ENCODE results near the gene SDHA.
"Not testable (repeated sequence)": the region's sequence is repeated elsewhere in the genome, so short reads cannot be mapped to it uniquely, and the experiment has no call there.

SDHA gene

DNA sequence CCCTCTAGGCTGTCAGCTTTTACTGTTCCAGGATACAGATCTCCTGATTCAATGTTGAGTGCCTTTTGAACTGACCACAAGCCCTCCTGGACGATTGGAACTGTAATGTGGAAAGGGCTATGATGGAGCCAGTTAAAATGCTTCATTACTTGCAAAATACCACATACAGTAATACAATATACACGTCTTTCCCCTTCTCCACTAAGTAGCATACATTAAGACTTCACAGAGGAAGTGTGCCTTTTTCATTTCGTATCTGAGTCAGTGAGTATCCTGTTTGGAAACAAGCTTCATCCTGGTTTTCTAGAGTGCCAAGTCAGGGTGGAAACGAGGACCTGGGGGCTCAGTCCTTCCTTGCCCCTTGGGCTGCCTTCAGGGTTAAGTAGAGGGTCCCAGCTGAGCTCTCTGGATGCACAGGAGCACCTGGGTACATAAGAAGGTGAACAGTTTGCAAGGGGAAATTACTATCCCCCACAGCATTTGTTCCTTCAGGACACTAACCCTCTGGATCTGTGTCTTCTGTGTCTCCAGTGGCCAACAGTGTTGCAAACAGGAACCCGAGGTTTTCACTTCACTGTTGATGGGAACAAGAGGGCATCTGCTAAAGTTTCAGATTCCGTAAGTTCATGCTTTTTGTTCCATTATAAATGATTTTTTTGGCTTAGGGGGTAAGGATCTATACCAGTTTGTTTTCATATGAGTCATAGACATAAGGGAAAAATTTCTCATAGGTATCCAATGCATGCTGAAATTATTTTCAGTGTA, 5.0 kb downstream of the SDHA start:
- POLR2A ChIA-PET, result interaction anchor here (0.6 kb wide), 1 partner anchor 14 kb away, joined by 3 read pairs; no protein-coding TSS in a partner anchor
- not testable (repeated sequence) for H3K27ac ChIP-seq (ENCODE audit: extremely low read depth, low read depth, low read length)

DNA sequence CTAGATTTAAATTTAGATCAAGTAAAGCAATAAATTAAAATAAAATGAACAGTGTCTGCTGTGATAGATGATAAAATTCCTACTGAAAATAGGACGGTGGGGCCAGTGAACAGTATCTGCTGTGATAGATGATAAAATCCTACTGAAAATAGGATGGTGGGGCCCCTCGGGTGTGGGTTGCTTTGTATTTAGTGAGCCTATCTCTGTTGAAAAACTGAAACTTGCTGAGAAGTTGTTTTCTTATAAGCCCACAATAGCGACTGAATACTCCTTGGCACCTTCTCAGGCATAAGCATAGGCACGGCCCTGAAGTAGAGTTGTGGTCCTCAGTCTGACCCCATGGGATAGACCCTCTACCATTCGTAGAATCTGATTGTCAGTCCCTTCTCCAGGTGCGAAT, 5.7 kb downstream of the SDHA start:
- no peaks in the 10 kb centered on the region for H3K9me3 ChIP-seq (ENCODE audit: control insufficient read depth, insufficient read depth, low read depth, low read length)
- POLR2A ChIA-PET, result no interaction called here
- H3K4me3 ChIP-seq (ENCODE audit: low read depth, low read length), result no peak overlapping the region
- H3K36me3 ChIP-seq (ENCODE audit: control insufficient read depth in 2 of 2, insufficient read depth in 1 of 2, low read length in 2 of 2), result peaks cover 13 to 54% of the 10 kb centered on the region in 2 experiments
- no peak for TF ChIP-seq ZNF76 (tag by site-specific recombination; IDR thresholded peaks at IDR 0.05; ENCODE audit: borderline replicate concordance, low read depth)
- TF ChIP-seq ZNF555 (tag by site-specific recombination; conservative IDR thresholded peaks at IDR 0.05), result no peak
- TF ChIP-seq ZNF560 (tag by site-specific recombination; IDR thresholded peaks at IDR 0.05; ENCODE audit: borderline replicate concordance), result no peak
- TF ChIP-seq FEZF1 (tag by site-specific recombination; IDR thresholded peaks at IDR 0.05), result no peak
- no peak for TF ChIP-seq ZNF596 (tag by site-specific recombination; IDR thresholded peaks at IDR 0.05)
- no peak for TF ChIP-seq ZNF169 (tag by site-specific recombination; IDR thresholded peaks at IDR 0.05)
- TF ChIP-seq ZNF48 (tag by site-specific recombination; IDR thresholded peaks at IDR 0.05), result no peak
- no peak for TF ChIP-seq ZNF692 (tag by site-specific recombination; IDR thresholded peaks at IDR 0.05)
- no peak overlapping the region for H3K27ac ChIP-seq (ENCODE audit: extremely low read depth, low read depth, low read length)
- CTCF ChIA-PET, result no interaction called here
- peaks cover 4% of the 10 kb centered on the region for H3K4me1 ChIP-seq (ENCODE audit: control insufficient read depth, insufficient read depth, low read length)

More for the DNA sequence above, 5.0 kb downstream of the SDHA start:
- peaks cover 6 to 47% of the 10 kb centered on the region in 2 experiments; a peak in 2 of 3 replicates for H3K36me3 ChIP-seq (ENCODE audit: control insufficient read depth in 2 of 2, insufficient read depth in 1 of 2, low read length in 2 of 2)
- H3K9me3 ChIP-seq (ENCODE audit: control insufficient read depth, insufficient read depth, low read depth, low read length); H3K4me1 ChIP-seq (ENCODE audit: control insufficient read depth, insufficient read depth, low read length); H3K4me3 ChIP-seq (ENCODE audit: low read depth, low read length); CTCF ChIA-PET: not testable (repeated sequence)

- H3K9me3 ChIP-seq (ENCODE audit: control insufficient read depth, insufficient read depth, low read depth, low read length), result no peaks in the 10 kb centered on the region
- H3K4me3 ChIP-seq (ENCODE audit: low read depth, low read length), result no peak overlapping the region
- peaks cover 22 to 66% of the 10 kb centered on the region in 2 experiments for H3K36me3 ChIP-seq (ENCODE audit: control insufficient read depth in 2 of 2, insufficient read depth in 1 of 2, low read length in 2 of 2)
- no peak overlapping the region for H3K27ac ChIP-seq (ENCODE audit: extremely low read depth, low read depth, low read length)
- CTCF ChIA-PET, result no interaction called here
- no peak for TF ChIP-seq BCL11A (tag by site-specific recombination; IDR thresholded peaks at IDR 0.05; ENCODE audit: low read depth)
- TF ChIP-seq ZNF266 (tag by site-specific recombination; IDR thresholded peaks at IDR 0.05; ENCODE audit: low read depth), result no peak
- no peak for TF ChIP-seq GLI4 (tag by site-specific recombination; IDR thresholded peaks at IDR 0.05)
- TF ChIP-seq HOXA7 (CRISPR knock-in tag; IDR thresholded peaks at IDR 0.05; ENCODE audit: borderline replicate concordance), result no peak
- TF ChIP-seq ZNF658 (tag by site-specific recombination; IDR thresholded peaks at IDR 0.05), result no peak
- TF ChIP-seq ZNF426 (tag by site-specific recombination; IDR thresholded peaks at IDR 0.05), result no peak
- TF ChIP-seq, protein P1, sequence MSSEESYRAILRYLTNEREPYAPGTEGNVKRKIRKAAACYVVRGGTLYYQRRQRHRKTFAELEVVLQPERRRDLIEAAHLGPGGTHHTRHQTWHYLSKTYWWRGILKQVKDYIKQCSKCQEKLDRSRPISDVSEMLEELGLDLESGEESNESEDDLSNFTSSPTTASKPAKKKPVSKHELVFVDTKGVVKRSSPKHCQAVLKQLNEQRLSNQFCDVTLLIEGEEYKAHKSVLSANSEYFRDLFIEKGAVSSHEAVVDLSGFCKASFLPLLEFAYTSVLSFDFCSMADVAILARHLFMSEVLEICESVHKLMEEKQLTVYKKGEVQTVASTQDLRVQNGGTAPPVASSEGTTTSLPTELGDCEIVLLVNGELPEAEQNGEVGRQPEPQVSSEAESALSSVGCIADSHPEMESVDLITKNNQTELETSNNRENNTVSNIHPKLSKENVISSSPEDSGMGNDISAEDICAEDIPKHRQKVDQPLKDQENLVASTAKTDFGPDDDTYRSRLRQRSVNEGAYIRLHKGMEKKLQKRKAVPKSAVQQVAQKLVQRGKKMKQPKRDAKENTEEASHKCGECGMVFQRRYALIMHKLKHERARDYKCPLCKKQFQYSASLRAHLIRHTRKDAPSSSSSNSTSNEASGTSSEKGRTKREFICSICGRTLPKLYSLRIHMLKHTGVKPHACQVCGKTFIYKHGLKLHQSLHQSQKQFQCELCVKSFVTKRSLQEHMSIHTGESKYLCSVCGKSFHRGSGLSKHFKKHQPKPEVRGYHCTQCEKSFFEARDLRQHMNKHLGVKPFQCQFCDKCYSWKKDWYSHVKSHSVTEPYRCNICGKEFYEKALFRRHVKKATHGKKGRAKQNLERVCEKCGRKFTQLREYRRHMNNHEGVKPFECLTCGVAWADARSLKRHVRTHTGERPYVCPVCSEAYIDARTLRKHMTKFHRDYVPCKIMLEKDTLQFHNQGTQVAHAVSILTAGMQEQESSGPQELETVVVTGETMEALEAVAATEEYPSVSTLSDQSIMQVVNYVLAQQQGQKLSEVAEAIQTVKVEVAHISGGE (tag by site-specific recombination; conservative IDR thresholded peaks at IDR 0.05; ENCODE audit: low read depth), result no peak
- TF ChIP-seq ZNF549 (tag by site-specific recombination; IDR thresholded peaks at IDR 0.05), result no peak
- no peak for TF ChIP-seq ZNF335 (tag by site-specific recombination; conservative IDR thresholded peaks at IDR 0.05)
- no peak for TF ChIP-seq ZNF341 (tag by site-specific recombination; IDR thresholded peaks at IDR 0.05; ENCODE audit: low read depth)
- TF ChIP-seq HOXC10 (CRISPR knock-in tag; IDR thresholded peaks at IDR 0.05), result no peak
- TF ChIP-seq ZNF404 (tag by site-specific recombination; IDR thresholded peaks at IDR 0.05), result no peak
- TF ChIP-seq ZNF610 (tag by site-specific recombination; IDR thresholded peaks at IDR 0.05; ENCODE audit: borderline replicate concordance), result no peak
- POLR2A ChIA-PET, result no interaction called here
- H3K4me1 ChIP-seq (ENCODE audit: control insufficient read depth, insufficient read depth, low read length), result peaks cover 4% of the 10 kb centered on the region
These were observed 7.2 kb downstream of the SDHA start for GRCh38 chr5:225334-225733.

DNA sequence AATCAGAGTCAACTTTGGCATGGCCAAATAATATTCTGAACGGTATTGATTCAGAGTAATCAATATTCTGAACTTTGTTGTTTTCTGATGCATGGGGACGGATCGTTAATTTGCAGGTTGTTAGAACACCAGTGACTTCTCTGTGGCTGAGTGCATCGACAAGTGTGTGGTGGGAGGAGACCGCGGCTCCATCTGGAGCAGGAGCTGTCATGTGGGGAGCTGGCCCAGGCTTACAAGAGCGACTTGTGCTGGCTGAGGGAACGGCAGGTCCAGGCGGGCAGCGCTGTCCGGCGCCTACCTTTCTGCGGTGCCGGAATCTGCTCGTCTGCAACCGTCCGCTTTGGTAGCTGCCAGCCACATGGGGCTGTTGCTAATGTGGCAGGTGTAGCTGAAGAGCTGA, 9.3 kb downstream of the SDHA start:
- H3K4me3 ChIP-seq (ENCODE audit: low read depth, low read length); H3K27ac ChIP-seq (ENCODE audit: extremely low read depth, low read depth, low read length); H3K4me1 ChIP-seq (ENCODE audit: control insufficient read depth, insufficient read depth, low read length); H3K9me3 ChIP-seq (ENCODE audit: control insufficient read depth, insufficient read depth, low read depth, low read length); POLR2A ChIA-PET: not testable (repeated sequence)
- CTCF ChIA-PET, result interaction anchor here (0.7 kb wide), 1 partner anchor 39 kb away, joined by 4 read pairs; no protein-coding TSS in a partner anchor
- H3K36me3 ChIP-seq (ENCODE audit: control insufficient read depth in 2 of 2, insufficient read depth in 1 of 2, low read length in 2 of 2), result peaks cover 33 to 84% of the 10 kb centered on the region in 2 experiments
